NCI-H524 (cell line): ENCODE results near the gene CHST12.
A peak's percentile ranks its signal among the peaks of the same experiment; 100 is the strongest.

Experiments used
- DNase-seq, 2 experiments: peaks; one replicate each; lab custom pipeline; 2025; lab: John Stamatoyannopoulos, UW

The CHST12 gene

DNA sequence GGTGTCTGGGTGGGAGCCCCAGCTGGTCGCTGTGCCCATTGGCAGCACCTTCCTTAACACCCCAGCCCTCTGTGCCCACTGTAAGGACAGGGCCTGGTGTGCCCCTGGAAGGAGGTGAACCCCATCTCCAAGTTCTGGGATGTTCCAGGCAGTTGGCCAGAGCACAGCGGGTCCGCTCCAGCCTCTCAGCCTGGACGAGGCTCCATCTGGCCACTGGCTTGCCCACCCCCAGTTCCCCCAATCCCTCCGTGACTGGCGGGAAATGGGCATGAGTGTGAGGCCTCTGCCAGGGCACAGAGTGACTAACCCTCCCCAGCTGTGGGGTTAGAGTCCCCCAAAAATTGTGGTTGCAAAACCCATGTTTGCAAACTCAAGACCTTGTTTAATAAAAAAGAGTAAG is 57.2 kb downstream of the CHST12 start:
- DNase-seq = no peak

DNA sequence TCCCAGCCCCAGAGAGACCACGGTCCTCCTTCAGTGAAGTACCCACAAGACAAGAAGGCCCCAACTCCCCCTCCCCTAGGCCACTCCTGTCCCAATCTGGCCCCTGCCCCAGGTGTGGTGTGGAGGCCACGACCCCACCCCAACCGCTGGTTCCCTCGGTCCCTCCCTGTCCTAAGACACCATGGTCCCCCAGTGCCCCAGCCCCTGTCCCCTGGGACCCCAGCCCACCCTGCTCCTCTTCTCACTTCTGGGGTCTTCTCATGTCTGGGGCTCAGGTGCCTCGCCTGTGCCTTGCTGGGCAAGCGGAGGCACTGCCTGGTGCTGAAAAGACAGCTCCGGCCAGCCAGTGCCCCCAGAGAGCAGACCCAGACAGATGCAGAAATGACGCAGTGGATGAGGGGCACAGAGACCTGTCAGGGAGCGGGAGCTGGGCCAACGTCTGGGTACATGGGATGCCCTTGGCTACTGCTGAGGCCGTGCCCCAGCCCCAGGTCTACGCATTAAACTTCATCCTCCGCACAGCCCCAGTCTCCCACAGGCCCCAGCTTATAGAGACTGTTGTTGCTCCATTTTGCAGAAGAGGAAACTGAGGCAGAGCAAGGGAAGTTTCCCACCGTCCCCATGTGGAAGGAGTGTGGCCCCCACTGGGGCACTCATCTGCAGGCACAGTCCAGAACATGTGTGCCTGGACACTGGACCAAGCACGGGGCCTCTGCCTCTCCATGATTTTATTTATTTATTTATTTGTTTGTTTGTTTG is 58.0 kb downstream of the CHST12 start:
- no peak for DNase-seq

DNA sequence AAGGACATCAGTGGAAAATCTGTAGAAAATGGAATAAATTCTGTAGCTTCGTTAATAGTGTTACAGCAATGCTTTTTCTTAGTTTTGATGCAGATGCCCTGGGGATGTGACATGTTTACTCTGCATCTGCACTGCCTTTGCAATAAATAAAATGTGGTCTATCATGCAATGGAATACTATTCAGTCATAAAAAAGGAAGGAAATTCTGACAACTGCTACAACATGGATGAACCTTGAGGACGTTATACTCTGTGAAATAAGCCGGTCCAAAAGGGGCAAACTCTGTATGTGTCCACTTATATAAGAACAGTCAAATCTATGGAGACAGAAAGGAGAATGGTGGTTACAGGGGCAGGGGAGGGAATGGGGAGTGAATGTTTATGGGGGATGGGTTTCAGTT is 59.3 kb downstream of the CHST12 start:
- no peak for DNase-seq

DNA sequence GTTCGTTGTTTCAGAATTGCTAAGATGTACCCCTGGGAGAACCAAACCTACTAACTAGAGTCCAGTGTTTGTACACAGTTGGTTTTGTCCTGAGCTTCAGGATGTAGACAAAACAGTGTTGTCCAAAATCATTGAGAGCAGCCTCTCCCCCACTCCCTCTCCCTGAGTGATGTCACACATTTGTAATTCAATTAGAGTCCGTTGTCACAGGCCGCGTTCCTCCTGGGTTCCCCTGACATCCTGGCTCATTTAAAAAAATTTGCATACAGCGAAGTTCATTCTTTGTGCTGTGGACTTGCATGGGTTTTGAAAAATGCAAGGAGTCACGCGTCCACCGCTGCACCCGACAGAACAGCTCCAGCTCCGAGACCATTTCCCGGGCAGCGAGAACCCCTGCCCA is 62.5 kb downstream of the CHST12 start:
- no peak for DNase-seq

DNA sequence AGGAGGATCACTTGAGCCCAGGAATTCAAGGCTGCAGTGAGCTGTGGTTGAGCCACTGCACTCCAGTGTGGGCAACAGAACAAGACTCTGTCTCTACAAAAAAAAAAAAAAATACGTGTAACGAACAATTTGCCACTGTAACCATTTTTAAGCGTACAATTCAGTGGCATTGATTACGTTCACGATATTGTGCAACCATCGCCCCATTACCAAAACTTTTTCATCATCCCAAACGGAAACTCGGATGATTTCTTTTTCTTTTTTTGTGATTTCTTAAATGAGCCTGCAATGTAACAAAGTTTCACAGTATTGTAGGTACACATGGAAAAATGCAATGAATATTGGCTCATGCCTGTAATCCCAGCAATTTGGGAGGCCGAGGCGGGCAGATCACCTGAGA is 63.3 kb downstream of the CHST12 start:
- DNase-seq = no peak

DNA sequence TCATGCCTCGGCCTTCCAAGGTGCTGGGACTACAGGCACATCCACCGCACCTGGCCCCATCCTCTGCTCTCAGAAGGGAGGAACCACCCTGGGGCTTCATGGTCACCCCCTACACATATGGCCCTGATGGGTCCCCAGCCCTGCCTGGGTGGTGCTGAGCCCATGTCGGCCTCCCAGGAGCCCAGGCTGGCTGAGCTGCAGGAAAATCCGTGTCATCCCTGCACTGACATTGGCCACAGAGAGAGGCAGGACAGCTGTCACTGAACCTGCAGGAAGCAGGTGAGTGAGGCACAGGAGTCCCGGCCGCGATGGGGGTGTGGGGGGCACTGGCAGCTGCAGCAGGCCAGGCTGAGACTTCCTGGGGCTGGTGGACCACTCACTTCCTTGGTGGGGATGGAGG is 64.8 kb downstream of the CHST12 start:
- no peak for DNase-seq

DNA sequence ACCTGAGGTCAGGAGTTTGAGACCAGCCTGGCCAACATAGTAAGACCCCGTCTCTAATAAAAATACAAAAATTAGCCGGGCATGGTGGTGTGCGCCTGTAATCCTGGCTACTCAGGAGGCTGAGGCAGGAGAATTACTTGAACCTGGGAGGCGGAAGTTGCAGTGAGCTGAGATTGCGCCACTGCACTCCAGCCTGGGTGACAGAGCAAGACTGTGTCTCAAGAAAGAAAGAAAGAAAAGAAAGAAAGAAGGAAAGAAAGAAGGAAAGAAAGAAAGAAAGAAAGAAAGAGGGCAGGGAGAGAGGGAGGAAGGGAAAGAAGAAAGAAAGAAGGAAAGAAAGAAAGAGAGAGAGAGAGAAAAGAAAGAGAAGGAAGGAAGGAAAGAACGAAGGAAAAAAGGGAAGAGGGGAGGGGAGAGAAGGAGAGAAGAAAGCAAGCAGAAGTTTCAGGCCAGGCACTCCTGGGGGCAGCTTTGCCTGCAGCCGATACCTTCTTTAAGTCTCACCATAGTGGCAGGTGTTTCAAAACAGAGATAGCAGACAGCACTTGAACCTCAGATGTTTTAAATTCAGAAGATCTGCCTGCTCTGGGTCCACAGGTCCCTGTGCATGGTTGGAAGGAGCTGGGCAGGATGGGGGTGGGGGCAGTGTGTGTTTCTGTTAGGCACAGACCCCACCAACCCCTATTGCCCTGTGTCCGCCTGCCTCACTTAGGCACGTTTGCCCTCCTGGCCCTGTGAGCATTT is 66.2 kb downstream of the CHST12 start:
- peak in 1 of 2 experiments; percentile 8 for DNase-seq

DNA sequence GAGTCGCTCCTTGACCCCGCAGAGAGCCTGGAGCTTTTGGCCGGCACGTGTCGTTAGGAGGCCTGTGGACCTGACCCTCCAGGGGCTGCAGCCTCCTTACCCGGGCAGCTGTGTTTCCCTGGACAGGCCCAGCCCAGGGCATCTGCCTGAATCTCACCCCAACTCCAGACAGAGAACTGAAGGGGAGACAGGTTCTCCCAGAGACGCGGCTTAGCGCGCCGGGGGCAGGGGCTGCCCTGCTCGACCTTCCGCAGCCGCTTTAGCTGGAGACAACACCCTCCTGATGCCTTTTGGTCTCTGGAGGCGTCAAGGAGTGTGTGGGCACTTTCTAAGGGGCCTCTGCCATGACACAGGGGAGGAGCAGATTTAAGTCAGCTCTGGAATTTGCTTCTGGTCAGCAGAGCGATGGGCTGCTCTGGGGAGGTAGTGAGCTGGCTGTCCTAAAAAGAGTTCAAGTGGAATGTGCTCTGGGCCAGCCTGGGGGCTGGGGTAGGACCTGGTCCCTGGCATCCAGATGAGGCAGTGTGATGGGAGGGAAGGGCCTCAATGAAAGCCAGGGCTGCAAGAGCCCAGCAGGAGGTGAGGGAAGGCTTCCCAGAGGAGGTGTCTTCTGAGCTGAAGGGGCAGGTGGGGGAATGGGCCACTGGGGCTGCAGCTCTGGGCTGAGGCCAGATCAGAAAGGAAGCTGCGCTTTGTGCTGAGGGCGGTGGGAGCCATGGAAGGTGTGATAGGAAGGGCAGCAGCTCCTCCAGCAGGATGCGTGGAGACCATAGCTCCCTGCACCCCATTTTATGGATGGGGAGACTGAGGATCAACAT is 67.0 kb downstream of the CHST12 start:
- no peak for DNase-seq

DNA sequence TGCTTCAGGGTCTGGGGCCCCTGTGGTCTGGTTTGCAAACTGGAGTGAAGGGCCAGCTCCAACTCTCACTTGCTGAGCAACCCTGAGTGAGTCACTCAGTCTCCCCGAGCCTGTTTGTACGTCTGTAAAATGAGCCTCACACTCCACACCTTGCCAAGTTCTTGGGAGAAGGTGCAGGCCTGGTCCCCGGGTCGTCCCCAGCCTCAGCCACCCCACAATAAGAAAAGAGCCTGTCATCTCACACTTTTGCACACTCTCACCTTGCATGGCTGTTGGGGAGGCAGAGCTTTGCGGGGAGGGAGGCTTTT is 67.6 kb downstream of the CHST12 start:
- no peak for DNase-seq

DNA sequence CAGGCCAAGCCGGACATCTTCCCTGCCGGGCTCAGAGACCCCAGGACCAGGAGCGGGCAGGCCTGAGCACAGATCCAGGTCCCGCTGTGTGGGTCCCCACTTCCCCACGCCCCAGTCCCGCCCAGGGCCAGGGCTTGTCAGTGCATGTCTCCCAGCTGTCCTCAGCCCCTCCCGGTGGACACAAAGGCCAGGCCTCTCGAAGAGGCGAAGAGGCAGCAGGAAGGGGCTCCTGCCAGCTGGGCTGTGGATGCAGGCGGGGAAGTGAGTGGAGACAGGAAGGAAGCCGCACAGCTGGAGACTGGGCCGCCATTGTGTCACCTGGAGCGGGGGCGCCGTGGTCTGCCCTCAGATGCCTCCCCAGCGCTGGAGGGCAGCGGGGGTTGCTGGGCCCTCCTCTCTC is 68.0 kb downstream of the CHST12 start:
- DNase-seq = peak; percentile 19 to 62

DNA sequence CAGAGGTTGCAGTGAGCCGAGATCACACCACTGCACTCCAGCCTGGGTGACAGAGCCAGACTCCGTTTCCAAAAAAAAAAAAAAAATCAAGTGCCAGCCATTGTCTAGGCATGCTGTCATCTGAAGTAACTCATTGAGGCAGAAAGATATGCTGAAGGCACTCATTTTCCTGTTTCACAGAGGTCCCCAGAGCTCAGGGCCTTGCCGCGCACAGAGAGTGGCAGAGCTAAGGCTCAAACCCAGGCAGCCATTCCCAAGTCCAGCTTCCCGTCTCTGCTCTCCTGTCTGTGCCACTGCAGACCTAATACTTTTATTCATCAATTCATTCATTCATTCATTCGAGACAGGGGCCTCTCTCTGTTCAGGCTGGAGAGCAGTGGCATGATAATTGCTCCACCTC is 69.3 kb downstream of the CHST12 start:
- DNase-seq = no peak

DNA sequence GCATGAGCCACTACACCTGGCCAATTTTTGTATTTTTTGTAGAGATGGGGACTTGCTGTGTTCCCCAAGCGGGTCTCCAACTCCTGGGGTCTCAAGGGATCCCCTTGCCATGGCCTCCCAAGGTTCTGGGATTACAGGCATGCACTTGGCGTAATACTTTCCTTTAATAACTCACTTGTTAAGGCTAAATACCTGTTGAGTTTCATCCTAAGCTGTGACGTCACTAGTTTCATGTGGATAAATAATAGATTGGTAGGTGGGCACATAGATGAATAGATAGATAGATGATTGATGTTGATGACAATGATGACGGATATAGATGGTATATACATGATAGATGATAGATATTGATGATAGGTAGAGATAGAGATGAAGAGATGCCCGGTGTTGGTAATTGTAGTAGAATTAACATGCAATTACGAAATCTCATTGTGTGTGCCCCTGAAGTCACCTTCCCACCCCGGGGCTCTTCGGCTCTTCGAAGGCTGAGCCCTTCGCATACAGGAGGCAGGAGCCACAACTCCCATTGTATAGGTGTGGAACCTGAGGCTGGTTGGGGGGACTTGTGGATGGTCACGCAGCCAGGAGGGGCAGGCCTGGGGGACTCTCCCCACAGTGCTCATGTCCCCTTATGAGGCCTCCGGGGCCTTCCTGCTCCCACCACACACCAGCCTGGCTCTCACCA is 70.2 kb downstream of the CHST12 start:
- no peak for DNase-seq

DNA sequence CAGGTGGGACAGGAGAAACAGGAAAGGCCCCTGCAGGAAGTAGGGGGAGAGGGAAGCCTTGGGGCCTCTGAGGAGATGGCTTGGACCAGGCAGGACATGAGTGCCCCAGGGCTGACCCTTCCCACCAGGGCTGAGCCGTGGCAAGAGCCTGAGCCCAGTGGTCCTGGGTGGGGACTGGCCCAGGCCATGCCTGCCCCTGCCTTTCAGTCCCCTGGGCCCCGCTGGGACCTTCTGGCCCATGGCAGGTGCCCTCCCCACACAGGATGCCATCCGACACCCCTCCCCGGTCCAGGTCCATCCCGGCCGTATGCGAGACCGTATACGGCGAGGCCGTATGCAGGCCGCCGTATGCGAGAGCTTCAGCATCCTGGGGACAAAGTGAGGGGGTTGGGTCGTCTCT is 70.8 kb downstream of the CHST12 start:
- no peak for DNase-seq

DNA sequence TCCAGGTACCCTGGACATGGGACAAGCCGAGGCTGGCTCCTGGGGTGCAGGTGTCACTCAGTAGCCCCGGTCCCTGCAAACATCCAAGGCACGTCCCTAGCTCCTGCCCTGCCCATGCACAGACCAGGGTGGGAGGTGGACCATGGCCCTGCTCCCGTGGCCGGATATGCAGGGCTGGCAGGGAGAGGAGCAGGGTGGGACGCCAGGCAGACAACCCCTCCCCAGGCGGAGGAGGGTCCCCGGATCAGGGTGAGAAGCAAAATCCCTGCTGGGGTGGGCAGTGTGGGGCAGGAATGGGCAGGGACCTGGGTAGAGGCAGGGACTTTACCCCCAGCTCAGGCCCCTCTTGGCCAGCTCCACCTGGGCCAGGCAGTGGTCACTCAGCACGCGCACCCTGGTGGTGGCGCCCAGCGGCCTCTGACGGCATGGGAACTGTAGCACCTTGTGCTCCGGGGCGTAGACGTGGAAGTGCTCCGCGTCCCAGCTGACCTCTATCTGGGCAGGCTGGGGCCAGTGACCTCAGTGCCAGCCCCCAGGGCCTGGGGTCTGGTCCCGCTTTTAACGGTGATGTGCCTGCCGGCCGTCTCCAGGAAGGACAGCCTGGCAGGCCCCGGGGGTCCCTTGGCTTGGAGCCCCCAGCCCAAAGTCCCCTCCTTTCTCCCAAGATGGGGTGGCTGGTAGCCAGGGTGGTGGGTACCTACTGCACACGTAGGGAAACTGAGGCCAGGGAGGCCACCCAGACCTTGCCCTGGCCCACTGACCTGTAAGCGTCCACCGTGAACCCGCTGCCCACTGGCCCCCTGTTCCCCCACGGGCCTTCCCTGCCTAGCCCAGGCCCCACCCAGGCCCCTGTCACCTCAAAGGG is 71.6 kb downstream of the CHST12 start:
- no peak for DNase-seq

DNA sequence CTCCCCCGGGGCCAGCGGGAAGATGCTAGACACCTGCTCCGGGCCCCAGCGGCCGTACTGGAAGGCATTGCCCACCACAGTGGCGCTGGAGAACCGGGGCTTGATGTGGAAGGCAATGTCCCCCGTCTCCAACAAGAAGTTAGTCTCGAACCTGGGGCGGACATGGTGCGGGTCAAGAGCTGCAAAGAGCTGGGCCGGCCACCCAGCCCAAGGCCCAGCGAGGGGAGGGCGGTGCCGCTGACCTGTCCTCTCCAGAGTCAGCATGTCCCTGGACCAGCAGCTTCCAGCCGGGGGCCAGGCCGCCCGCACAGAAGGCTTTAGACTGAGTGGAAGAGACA is 72.2 kb downstream of the CHST12 start:
- DNase-seq = no peak

DNA sequence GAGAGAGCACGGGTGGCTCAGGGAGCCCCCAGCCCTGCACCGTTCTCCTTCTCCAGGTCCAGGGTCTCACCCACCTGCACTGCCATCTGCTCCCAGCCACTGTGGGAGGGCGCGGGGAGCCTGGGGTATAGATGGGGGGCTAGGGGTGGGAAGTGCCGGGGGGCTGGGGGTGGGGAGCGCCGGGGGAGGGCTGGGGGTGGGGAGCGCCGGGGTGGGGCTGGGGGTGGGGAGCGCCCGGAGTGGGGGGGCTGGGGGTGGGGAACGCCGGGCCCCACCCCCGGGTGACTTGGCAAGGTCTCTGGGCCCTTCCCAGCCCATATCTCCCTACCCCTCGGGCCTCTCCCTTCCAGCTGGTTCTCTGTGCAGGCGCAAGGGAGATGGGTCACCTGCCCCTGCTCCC is 72.9 kb downstream of the CHST12 start, which contains the start of gene GRIFIN:
GRIFIN (minus strand) TSS at position 101 of the 400 bp plus-strand sequence; CDS start at position 86, 15 bp downstream.
- DNase-seq = peak in 1 of 2 experiments; percentile 24

DNA sequence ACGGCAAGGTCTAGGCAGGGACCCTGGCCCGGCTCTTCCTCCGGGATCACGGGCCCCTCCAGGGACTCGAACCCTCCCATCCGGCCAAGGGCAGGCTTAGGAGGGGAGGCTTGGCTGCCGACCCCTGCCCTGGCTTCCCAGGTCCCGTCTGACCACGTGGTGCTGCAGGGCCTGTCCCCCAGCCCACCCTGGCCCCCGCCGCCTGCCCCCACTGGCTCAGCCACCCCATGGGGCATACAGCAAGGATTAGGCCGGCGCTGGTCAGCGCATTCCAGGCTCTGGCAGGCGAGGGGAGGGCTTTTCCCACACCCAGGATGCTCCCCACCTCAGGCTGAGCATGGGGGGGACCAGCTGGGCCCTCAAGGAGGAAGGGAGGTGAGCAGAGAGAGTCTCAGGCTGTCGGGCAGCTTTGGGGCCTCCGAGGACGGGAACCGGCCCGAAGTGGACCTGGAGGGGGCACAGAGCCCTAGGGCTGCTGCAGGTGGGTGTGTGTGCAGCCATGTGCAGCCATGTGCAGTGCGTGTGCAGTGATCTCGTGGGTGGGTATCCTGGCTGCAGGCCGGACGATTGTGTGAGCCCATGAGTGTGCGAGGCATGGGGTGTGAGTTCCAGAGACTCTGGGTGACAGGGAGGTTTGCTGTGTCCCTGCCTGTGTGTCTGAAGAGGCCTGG is 73.5 kb downstream of the CHST12 start:
- DNase-seq = no peak

DNA sequence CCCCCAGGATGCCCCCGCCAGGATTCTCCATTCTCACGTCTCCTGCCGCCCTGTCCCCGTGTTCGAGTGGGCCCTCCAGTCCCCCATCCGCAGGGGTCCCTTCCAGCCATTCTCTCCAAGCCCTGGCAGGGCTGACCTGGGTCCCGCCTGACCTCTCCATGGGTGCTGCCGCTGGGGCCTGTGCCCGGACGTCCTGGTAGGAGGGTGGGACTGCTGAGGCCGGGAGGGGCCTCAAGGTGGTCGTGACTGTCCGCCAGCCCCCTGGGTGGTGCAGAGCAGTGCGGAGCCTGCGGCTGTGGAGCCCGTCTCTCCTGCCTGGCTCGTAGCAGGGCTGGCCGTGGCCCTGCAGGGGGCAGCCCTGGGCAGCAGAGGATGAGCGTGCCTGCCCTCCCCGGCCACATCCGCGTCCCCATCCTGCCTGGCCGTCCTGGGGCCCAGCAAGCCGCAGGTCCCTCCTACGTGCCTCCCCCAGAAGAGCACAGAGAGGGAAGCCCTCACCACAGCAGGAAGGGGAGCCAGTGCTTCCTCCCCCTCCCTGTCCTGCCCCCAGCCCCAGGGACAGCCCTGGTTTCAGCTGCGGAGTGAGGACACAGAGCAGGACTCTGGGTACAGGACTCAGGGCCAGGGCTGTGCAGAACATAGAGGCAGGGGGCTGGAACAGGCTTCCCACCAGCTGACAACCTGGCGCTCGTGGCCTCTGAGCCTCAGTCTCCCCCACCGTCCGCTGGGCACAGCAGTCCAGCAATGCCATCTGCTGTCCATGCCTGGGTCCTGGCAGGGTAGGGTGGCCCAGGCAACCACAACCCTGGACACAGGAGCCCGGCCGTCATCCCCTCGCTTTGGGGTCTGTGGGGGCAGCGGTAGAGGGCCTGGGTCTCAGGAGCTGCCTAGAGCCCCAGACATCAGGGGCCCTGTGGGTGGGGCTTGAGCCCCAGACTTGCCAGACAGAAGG is 74.3 kb downstream of the CHST12 start:
- peak in 1 of 2 experiments; percentile 40 for DNase-seq

DNA sequence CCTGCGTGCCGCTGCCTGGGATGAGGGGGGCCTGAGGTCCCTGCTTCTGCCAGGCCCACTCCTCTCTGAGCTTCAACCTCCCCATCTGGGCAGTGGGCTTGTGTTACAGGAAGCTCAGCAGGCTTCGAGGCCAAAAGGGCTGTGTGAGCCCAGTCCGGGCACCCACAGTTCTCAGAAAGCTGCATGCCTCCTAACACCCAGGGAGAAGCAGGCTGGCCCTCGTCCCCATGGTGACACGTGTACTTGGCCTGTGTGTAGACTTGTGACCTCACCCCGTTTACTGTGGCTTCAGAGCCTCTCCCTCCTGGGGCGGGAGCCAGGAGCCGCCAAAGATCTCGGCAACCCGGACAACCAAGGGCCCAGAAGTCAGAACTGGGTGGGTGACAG is 75.0 kb downstream of the CHST12 start:
- DNase-seq = no peak

DNA sequence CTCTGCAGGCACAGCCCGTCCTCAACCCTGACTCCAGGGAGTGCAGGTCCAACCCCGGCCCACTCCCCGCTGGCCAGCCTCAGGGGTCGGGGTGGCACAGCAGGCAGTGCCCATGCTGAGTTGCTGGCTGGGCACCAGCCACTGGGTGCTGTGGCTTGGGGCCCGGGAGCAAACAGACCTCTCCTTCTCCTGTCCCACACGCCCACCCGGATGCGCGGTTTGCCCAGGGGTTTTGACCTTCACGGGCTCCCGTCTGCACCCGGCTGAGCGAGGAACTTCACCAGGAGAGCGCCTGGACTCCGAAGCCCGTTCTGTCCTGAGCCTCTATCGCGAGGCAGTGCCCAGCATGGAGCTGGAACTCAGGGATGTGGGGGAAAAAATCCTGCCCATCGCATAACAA is 75.4 kb downstream of the CHST12 start:
- no peak for DNase-seq
